GM12878 (cell line): ENCODE measurements around the gene PHOSPHO1. TPM values are rescaled to one million over a fixed set of nuclear protein-coding genes. Genes with fewer than 3 reads are reported as not detected.

Source experiments
- ATAC-seq: fragments of 200-7000 bp; cut with Tn5 transposase; 3 replicates; pipeline ENCODE4 v1.9.1; 2020; ENCODE audit warnings: mild to moderate bottlenecking, moderate library complexity
- BruUV-seq: library from RNA; stranded (reverse); fragments of 400-500 nt; replicated peaks from 2 replicates; lab custom pipeline; 2021; lab: Mats Ljungman, UMichigan
- CTCF ChIA-PET: fragments of 300-600 bp; sonication (Branson Sonifier 250); formaldehyde crosslinking; extraction: SDS; loops from one replicate; lab custom pipeline; 2021; ENCODE audit warnings: inconsistent platforms; lab: Yijun Ruan, JAX
- POLR2A ChIA-PET: fragments of 350-600 bp; formaldehyde crosslinking; extraction: SDS; loops from one replicate; lab custom pipeline; 2021; ENCODE audit warnings: inconsistent platforms; lab: Charles Lee
- RAD21 ChIA-PET: fragments of 300-600 bp; sonication (Branson Sonifier 250); formaldehyde crosslinking; loops from one replicate; lab custom pipeline; 2023; ENCODE audit warnings: antibody characterized with exemption; ENCODE audit not compliant: unreplicated experiment; lab: Charles Lee
- SMC1A ChIA-PET: fragments of 300-600 bp; sonication (Branson Sonifier 250); formaldehyde crosslinking; loops from one replicate; lab custom pipeline; 2023; ENCODE audit not compliant: unreplicated experiment, uncharacterized antibody; lab: Charles Lee
- DNase-seq: peaks from one replicate; pipeline ENCODE4 v3.0.0-alpha.2; 2011; ENCODE audit warnings: low read depth, low spot score
- FAIRE-seq: peaks from 3 replicates; lab custom pipeline; 2011; peaks lifted over from hg19 to GRCh38; lab: Jason Lieb, UNC
- H2AFZ ChIP-seq: 2 replicates; pipeline ENCODE4 v1.6.0; 2011; ENCODE audit warnings: low read depth, low read length, control low read depth; ENCODE audit not compliant: control insufficient read depth
- H3K27ac ChIP-seq: 2 replicates; pipeline ENCODE4 v1.5.1; 2011; ENCODE audit warnings: control low read depth; ENCODE audit not compliant: control insufficient read depth, insufficient read depth
- H3K27me3 ChIP-seq, 2 experiments: replicated peaks in 1 of 2; 2 replicates each; pipeline versions ENCODE4 v1.6.0 to v1.6.1; 2011; ENCODE audit warnings: low read length in 1 of 2; ENCODE audit not compliant: control insufficient read depth in 2 of 2, insufficient read depth in 2 of 2
- H3K36me3 ChIP-seq, 2 experiments: 2 replicates each; pipeline ENCODE4 v1.5.1; 2011; ENCODE audit warnings: low read length in 1 of 2; ENCODE audit not compliant: control insufficient read depth in 2 of 2, insufficient read depth in 2 of 2
- H3K4me1 ChIP-seq: 2 replicates; pipeline ENCODE4 v1.6.1; 2011; ENCODE audit warnings: mild to moderate bottlenecking, low read length, moderate library complexity, mixed read lengths; ENCODE audit not compliant: control insufficient read depth, insufficient read depth
- H3K4me2 ChIP-seq: 2 replicates; pipeline ENCODE4 v1.6.0; 2011; ENCODE audit warnings: control low read depth; ENCODE audit not compliant: control insufficient read depth, insufficient read depth
- H3K4me3 ChIP-seq: fragments of 200-600 bp; sonication (generic); 2 replicates; pipeline ENCODE4 v1.5.1; 2016
- H3K79me2 ChIP-seq: 2 replicates; pipeline ENCODE4 v1.6.0; 2011; ENCODE audit warnings: low read length; ENCODE audit not compliant: control insufficient read depth, insufficient read depth
- H3K9ac ChIP-seq: 2 replicates; pipeline ENCODE4 v1.8.0; 2011; ENCODE audit warnings: low read length, control low read depth, mixed read lengths; ENCODE audit not compliant: control insufficient read depth, insufficient read depth
- H3K9me3 ChIP-seq: replicated peaks from 3 replicates; pipeline ENCODE4 v1.5.1; 2011; ENCODE audit warnings: mild to moderate bottlenecking, low read length; ENCODE audit not compliant: control insufficient read depth, insufficient read depth
- H4K20me1 ChIP-seq: 2 replicates; pipeline ENCODE4 v1.6.0; 2011; ENCODE audit not compliant: control insufficient read depth, insufficient read depth
- GABPA ChIP-seq: IDR thresholded peaks from 2 replicates; pipeline ENCODE4 v1.6.1; 2014; ENCODE audit warnings: antibody characterized with exemption, low read depth, mild to moderate bottlenecking, inconsistent platforms
- KAT2A ChIP-seq: conservative IDR thresholded peaks from 2 replicates; pipeline ENCODE4 v1.6.1; 2011; ENCODE audit warnings: low read depth, low read length; ENCODE audit not compliant: control insufficient read depth
- NFYB ChIP-seq: IDR thresholded peaks from 2 replicates; pipeline ENCODE4 v1.6.1; 2011; ENCODE audit warnings: low read depth, mild to moderate bottlenecking, low read length, improper control_type of control experiment, moderate library complexity; ENCODE audit not compliant: insufficient read depth
- NR2C1 ChIP-seq: fragments of 450-650 bp; IDR thresholded peaks from 2 replicates; pipeline ENCODE4 v1.6.1; 2017; ENCODE audit warnings: antibody characterized with exemption, mild to moderate bottlenecking, moderate library complexity
- TBL1XR1 ChIP-seq: IDR thresholded peaks from 2 replicates; pipeline ENCODE4 v1.6.1; 2012; ENCODE audit warnings: low read depth, low read length, improper control_type of control experiment
- ZNF24 ChIP-seq: fragments of 450-650 bp; IDR thresholded peaks from 2 replicates; pipeline ENCODE4 v1.6.1; 2017; ENCODE audit warnings: antibody characterized with exemption, mild to moderate bottlenecking
- WGBS: methylation state at CpG from one replicate; pipeline ENCODE4 v1.1.6; 2016; ENCODE audit warnings: low lambda C conversion rate; ENCODE audit not compliant: insufficient replicate concordance, insufficient coverage; ENCODE audit errors: missing lambda C conversion rate; 5-methylcytosine and 5-hydroxymethylcytosine counted together
- in situ Hi-C: fragments of 300-500 bp; cut with MboI; formaldehyde crosslinking; loops from 9 replicates; pipeline ENCODE4 v1.14.3; 2018; ENCODE audit warnings: mixed read lengths
- intact Hi-C: fragments of 100-400 bp; cut with micrococcal nuclease; formaldehyde crosslinking; loops from one replicate; pipeline ENCODE4 v1.14.2; 2022; ENCODE audit not compliant: unreplicated experiment
- polyA plus RNA-seq, 11 experiments: library from polyadenylated mRNA; depleted of rRNA in 4 of 11; unstranded in 6 of 11; stranded (reverse) in 5 of 11; fragments of >200 nt; fragmentation: Nextera tagmentation in 4 of 11; fragmentation: Illumina TruSeq in 1 of 11; extraction: Ambion mirVana in 4 of 11; extraction: Trizol in 1 of 11; gene quantifications; 1 replicate in 1 of 11; 2 replicates in 10 of 11; pipeline versions ENCODE4 v1.2.1 to v1.2.3, GENCODE V29; 2011 to 2016; ENCODE audit warnings: inconsistent platforms in 2 of 11, missing spikeins in 2 of 11, low read depth in 1 of 11
- total RNA-seq, 4 experiments: library from RNA; depleted of rRNA in 3 of 4; stranded (reverse); fragments of >200 nt in 3 of 4; fragmentation: Illumina TruSeq in 1 of 4; extraction: Trizol in 1 of 4; gene quantifications; 2 replicates each; pipeline versions ENCODE4 v1.2.1 to v1.2.3, GENCODE V29; 2013 to 2021
- TF ChIP-seq, protein P1 (sequence below): IDR thresholded peaks from 2 replicates; pipeline ENCODE4 v1.6.1; 2012; ENCODE audit warnings: low read depth, low read length, improper control_type of control experiment
- TF ChIP-seq, protein P2 (sequence below): fragments of 450-650 bp; IDR thresholded peaks from 2 replicates; pipeline ENCODE4 v1.6.1; 2017; ENCODE audit warnings: borderline replicate concordance

PHOSPHO1 gene
- total and polyA plus RNA-seq, 10 of the 15 experiments (the other 5 are each of a cell fraction or from before 2014, with no cell fraction given): 0.03 to 1.5 (median 0.16) TPM; not detected in 2

DNA sequence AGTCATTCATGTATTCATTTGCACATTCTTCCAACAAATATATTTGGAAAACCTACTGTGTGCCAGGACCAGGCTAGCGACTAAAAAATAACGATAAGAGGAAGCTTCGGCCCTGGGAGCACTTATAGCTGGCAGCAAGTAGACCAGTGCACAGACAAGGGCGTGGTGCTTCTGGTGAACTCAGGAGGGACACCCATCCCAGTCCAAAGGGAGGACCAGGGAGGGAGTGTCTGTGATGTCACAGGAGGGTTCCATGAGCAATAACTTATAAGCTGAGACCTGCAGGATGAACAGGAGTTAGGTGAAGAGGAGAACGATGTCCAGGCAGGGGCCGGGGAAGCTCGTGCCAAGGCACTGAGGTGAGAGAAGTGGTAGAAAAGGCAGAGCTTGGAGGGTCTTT, 17.4 kb upstream of the PHOSPHO1 start (continued):
- TF ChIP-seq NFYB: no peak
- TF ChIP-seq, protein P1, sequence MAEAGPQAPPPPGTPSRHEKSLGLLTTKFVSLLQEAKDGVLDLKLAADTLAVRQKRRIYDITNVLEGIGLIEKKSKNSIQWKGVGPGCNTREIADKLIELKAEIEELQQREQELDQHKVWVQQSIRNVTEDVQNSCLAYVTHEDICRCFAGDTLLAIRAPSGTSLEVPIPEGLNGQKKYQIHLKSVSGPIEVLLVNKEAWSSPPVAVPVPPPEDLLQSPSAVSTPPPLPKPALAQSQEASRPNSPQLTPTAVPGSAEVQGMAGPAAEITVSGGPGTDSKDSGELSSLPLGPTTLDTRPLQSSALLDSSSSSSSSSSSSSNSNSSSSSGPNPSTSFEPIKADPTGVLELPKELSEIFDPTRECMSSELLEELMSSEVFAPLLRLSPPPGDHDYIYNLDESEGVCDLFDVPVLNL: no peak
- TF ChIP-seq, protein P2, sequence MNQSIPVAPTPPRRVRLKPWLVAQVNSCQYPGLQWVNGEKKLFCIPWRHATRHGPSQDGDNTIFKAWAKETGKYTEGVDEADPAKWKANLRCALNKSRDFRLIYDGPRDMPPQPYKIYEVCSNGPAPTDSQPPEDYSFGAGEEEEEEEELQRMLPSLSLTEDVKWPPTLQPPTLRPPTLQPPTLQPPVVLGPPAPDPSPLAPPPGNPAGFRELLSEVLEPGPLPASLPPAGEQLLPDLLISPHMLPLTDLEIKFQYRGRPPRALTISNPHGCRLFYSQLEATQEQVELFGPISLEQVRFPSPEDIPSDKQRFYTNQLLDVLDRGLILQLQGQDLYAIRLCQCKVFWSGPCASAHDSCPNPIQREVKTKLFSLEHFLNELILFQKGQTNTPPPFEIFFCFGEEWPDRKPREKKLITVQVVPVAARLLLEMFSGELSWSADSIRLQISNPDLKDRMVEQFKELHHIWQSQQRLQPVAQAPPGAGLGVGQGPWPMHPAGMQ: no peak
- no peak for TF ChIP-seq KAT2A
- no peak for TF ChIP-seq TBL1XR1
- no peak for TF ChIP-seq GABPA
- TF ChIP-seq ZNF24: no peak

DNA sequence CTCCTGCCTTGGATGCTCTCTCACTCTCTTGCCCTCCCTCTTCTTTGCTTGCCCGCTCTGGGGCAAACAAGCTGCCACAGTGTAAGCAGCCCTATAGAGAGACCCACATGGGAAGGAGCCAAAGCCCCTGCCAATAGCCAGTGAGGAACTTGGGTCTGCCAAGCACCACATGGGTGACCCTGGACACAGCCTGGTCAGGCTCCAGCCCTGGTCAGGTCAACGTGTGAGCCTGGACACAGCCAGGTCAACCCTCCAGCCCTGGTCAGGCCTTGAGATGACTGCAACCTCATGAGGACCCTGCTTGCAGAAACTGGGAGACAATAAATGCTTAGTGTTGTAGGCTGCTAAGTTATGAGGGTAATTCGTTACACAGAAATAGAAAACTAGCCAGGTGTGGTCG, 14.3 kb upstream of the PHOSPHO1 start:
- Histone ChIP-seq H3K4me1 (no peaks in the 10 kb centered on the region), H3K9me3 (no peaks in the 10 kb centered on the region), H3K4me3 (no peak overlapping the region), H4K20me1 (no peaks in the 10 kb centered on the region), H3K4me2 (no peak overlapping the region), H3K36me3 (no peaks in the 10 kb centered on the region), H3K27ac (no peak overlapping the region), H2AFZ (no peak overlapping the region), H3K27me3 (peaks cover 2% of the 10 kb centered on the region in 2 experiments; a peak in 2 of 4 replicates), H3K9ac (no peak overlapping the region), H3K79me2 (no peaks in the 10 kb centered on the region)
- no peak for ATAC-seq
- POLR2A ChIA-PET: no interaction called here
- CTCF ChIA-PET: interaction anchor here (1.7 kb wide), 1 partner anchor 17 kb away, joined by 3 read pairs; no protein-coding TSS in a partner anchor
- 24% methylated on average over 4 of the region's 4 CpGs for WGBS
- no peak for DNase-seq
- no TSS peak for BruUV-seq
- in situ Hi-C loops (no loop called here), intact Hi-C loops (no loop called here)
- SMC1A ChIA-PET: no interaction called here
- no peak for TF ChIP-seq NR2C1
- RAD21 ChIA-PET: no interaction called here
- no peak for FAIRE-seq
